Tongue (tissue), 2 donors: ENCODE measurements around the gene PTCH2. TPM values are rescaled to one million over a fixed set of nuclear protein-coding genes. Genes with fewer than 3 reads are reported as not detected.
"Not testable (repeated sequence)": the region's sequence is repeated elsewhere in the genome, so short reads cannot be mapped to it uniquely, and the experiment has no call there.

Source experiments
- DNase-seq: peaks from one replicate; pipeline ENCODE4 v3.0.0-alpha.2; 2015
- total RNA-seq: library from RNA; depleted of rRNA; stranded (reverse); fragments of >200 nt; gene quantifications from one replicate; pipeline ENCODE4 v1.2.3, GENCODE V29; 2014

Gene PTCH2
- total RNA-seq, 1 donor from 2014 or later = 4.9 TPM

DNA sequence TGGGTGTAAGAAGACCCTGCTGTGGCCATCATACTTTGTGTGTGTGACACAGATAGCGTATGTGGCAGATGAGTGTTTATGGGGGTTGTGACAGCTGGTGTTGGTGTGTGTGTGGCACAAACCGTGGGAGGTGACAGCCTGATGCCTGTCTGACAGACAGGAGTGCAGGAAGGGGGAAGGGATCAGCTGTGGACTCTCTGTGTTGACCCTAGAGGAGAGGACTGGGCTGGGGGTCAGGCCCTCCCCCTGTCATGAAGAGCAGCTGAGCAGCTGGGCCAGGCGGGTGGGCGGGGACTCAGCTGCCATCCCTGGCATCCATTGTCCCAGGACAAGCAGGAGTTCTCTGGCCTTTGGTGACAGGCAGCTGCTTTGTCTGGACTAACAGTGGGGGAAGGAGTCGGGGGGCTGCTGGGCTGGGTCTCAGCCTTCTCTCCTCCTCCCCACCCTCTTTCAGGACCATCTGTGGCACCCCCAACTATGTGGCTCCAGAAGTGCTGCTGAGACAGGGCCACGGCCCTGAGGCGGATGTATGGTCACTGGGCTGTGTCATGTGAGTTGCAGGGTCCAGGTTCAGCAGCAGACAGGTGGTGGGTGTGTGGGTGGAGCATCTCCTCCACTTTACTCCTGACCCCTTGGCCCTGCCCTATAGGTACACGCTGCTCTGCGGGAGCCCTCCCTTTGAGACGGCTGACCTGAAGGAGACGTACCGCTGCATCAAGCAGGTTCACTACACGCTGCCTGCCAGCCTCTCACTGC, 40.6 kb downstream of the PTCH2 start:
- DNase-seq = peak; percentile 78

DNA sequence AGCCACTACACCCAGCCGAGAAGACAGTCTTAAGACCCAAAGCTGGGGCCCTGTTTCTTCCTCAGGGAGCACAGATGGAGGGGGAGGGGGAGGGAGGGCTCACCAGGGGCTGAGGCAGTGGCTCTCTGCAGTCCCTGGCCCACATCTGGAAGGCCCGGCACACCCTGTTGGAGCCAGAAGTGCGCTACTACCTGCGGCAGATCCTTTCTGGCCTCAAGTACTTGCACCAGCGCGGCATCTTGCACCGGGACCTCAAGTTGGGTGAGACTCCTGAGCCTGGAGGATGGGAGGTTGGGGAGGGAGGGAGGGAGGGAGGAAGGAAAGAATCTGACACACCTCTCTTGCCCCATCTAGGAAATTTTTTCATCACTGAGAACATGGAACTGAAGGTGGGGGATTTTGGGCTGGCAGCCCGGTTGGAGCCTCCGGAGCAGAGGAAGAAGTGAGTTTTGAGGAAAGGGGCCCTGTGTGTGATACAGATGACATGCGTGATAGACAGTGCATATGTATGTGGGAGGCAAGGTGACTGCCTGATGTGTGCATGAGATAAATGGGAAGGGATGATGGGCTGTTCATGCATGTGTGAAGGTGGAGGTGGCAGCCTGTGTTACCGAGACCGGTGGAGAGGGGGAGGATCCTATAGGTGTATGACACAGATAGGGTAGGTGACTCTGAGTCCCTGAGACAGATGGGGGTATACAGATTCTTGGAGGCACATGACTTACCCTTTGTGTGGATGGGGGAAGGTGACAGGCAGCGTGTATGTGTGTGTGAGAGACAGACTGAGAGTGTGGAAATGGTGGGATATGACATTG, 41.4 kb downstream of the PTCH2 start:
- DNase-seq = no peak

DNA sequence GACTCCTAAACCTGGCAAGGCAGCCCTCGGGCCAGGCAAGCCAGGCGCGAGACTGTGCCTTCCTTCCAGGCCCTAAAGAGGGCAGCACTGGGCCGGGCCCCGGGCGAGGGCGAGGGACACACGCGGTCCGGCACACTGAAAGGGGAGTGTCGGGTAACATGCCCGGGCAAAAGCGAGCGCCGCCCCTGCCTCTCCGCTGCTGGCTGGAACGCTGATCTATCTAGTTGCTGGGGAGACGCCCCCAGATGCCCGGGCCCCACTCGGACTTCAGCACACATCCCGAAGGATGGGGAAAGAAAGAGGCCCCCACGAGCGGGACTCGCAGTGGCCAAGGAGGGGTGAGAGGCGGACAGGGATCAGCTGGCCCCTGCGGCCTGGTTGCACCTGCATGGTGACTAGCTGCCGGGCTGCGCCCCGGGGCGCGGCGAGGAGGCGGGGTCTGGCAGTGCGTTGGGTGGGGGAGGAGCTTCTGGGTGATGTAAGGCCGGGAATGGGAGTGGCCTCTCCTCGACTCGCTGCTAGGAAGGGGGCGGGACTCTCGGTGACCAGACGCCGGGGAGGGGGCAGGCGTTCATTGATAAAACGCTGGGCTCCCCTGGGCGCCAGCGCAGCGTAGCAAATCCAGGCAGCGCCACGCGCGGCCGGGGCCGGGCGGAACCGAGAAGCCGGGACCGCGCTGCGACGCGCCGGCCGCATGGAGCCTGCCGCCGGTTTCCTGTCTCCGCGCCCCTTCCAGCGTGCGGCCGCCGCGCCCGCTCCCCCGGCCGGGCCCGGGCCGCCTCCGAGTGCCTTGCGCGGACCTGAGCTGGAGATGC, 43.1 kb downstream of the PTCH2 start, which contains the start of gene PLK3:
PLK3 (plus strand) TSS at position 608 of the 815 bp plus-strand sequence; CDS start at position 695, 87 bp downstream.
- peak; percentile 99 for DNase-seq

DNA sequence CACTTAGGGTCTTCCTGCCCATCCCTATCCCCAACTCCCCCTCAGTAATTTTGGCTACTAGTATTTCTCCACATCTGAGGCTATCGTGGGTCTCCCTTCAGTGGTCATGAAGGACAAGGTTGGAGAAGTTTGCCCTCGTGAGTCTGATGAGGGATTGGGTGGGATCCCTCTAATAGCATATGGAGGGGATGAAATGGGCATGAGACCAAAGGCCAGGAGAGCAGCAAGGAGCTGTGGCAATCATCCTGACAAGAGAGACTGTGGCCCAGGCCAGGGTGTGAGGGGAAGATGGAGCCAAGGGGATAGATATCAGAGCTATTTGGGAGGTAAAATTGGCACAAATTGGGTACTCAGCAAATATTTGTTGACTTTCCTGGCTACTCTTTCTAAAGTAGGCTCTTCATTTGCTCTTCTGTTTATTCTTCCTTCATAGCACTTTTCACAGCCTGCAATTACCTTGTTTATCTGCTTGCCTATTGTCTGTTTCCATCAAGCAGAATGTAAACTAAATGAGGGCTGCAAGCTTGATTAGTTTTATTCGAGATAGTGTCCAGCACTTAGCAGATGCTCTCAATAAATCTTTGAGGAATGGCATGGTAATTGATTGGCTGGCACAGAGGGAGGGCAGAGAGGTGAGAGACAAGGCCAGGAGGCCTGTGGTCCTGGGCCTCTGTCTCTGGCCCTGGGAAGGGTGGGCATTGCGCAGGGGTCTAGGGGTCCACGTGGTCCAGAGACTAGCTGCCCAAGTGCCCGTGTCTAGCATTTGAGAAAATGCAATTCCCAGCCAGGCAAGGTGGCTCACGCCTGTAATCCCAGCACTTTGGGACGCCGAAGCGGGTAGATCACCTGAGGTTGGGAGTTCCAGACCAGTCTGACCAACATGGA, 44.3 kb downstream of the PTCH2 start:
- no peak for DNase-seq

DNA sequence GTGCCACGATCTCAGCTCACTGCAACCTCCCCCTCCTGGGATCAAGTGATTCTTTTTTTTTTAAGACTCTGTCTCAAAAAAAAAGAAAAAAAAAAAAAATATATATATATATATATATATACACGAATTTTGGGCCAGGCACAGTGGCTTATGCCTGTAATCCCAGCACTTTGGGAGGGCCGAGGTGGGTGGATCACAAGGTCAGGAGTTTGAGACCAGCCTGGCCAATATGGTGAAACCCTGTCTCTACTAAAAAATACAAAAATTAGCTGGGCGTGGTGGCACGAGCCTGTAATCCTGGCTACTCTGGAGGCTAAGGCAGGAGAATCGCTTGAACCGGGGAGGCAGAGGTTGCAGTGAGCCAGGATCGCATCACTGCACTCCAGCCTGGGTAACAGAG, 45.2 kb downstream of the PTCH2 start:
- not testable (repeated sequence) for DNase-seq

DNA sequence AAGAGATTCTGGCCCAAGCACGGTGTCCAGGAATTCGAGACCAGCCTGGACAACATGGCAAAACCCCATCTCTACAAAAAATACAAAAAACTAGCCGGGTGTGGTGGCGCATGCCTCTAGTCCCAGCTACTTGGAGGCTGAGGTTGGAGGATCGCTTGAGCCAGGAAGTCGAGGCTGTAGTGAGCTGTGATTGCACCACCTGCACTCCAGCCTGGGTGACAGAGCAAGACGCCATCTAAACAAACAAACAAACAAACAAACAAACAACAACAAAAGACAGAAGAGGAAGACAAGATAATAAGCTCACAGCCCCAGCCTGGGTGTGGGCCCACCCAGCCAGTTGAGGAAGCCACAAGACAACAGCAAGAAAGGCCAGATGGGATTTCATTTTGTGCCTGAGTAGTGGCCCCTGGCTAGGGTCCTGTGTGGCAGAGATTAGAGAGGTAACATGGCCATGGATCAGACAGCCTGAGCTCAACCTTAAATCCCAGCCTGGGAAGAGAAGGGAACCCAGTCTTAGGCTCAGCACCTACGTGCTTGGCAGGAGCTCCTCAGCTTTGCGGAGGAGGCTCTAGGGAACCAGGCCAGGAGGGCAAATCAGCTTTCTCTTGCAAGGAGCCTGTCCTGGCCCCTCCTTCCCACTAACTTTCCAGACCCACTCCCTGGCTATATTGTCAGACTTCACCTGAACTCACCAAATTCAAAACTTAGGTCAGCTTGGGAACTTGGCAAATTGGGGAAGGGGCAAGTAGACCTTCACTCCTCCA, 50.1 kb downstream of the PTCH2 start:
- no peak for DNase-seq

DNA sequence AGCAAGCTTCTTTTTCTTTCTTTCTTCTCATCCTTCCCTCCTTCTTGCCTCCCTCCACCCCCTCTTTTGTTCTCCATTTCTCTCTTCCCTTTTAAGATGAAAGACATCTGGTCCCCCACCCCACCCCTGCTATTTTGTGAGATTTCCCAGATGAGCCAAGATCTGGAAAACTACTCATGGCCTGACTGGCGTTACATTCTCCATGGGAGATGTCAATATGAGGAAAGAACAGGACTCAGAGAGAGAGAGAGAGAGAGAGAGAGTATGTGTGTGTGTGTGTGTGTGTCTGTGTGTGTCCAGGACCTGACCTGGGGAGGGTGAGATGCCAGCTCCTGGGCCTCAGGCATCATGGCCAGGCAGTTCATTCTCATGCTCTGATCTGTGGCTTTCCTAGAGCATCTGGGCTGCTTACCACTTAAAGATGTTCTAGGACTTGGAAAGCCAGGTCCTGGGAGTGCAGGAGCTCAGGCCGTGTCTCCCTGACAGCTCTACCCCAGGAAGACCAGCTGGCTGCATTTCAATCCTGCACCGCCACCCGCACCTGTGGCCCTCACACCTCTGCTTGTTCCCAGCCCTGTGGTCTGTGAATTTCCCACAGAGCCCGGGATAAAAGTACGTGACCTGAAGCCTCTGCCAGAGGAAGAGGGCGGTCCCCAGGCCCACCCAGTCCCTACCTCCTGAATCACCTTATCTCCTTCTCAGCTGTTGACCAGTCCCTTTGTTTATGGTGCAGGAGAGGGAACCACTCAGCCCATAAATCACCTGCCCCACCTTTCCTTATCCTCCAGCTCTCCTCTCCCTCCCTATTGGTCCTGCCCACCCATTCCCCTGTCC, 51.9 kb downstream of the PTCH2 start:
- DNase-seq = peak; percentile 55

DNA sequence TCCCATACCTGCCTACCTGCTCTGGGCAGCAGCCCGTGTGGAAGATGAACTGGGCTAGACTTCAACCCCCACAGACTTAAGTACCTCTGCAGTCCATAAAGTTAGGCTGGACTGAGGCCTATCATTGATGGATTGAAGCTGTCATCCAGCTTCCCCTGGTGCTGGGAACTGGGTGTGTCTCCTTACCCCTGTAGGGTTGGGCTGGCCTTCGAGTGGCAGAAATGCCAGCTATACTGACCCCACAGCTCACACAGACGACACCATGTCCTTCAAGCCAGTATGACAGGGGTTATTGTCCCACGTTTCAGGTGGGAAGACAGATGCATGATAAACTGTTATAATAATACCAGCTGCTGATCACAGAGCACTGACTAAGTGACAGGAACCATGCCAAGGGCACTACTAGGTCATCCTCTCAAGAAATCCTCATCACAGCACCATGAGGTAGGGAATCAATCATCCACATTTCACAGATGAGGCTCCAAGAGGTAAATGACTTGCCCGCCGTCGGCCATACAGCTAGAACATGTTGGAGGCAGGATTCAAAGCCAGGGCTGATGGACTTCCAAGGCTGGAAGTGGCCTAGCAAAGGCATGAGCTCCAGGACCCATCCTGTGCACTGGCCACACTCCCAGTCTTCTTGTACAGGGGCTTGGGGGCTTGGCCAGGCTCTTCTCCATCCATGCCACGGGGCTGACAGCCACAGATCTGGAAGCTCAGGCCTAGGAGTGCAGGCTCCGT, 54.8 kb downstream of the PTCH2 start, which contains the start of gene BEST4:
BEST4 (minus strand) TSS at position 51 of the 741 bp plus-strand sequence. CDS start 465 bp downstream, outside the sequence.
- DNase-seq = no peak

DNA sequence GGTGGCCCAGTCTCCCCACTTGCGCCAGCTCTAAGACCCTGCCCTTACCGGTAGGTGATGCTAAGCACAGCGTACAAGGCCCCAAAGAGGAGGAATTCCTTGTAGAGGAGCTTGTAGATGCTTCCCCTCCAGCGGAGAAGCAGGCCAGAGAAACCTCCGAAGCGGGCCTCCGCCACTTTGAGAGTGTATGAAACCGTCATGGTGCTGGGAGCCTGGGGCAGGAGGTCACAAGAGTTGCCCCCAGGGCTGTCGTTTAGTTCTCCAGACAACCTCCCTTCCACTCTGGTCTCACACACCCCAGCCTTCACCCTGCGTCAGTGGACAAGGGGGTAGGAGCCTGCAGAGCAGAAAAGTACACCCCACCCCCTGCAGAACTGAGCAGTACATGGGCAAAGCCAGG, 55.5 kb downstream of the PTCH2 start:
- DNase-seq = no peak

DNA sequence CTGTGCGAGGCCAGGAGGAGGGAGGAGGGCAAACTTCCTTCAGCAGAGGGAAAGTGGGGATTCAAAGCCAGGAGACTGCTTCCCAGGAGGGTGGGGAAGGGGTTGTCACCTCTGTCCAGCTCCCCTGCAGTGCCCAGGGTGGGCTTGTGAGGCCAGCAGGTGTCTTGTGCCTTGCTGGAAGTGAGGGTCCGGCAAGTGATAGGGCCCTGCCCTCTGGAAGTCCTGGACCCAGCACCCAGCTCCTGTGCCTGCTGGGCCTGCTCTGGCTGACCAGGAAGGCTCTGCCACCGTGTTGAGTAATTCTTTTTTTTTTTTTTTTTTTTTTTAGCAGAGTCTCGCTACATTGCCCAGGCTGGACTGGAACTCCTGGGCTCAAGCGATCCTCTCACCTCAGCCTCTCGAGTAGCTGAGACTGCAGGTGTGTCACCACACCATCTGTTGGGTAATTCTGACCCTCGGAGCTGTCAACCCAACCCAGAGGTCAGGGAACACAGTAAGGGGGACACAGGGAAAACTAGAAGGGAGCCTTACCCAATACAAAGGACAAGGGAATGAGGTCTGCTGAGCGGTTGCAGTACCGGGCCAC, 56.1 kb downstream of the PTCH2 start:
- no peak for DNase-seq

DNA sequence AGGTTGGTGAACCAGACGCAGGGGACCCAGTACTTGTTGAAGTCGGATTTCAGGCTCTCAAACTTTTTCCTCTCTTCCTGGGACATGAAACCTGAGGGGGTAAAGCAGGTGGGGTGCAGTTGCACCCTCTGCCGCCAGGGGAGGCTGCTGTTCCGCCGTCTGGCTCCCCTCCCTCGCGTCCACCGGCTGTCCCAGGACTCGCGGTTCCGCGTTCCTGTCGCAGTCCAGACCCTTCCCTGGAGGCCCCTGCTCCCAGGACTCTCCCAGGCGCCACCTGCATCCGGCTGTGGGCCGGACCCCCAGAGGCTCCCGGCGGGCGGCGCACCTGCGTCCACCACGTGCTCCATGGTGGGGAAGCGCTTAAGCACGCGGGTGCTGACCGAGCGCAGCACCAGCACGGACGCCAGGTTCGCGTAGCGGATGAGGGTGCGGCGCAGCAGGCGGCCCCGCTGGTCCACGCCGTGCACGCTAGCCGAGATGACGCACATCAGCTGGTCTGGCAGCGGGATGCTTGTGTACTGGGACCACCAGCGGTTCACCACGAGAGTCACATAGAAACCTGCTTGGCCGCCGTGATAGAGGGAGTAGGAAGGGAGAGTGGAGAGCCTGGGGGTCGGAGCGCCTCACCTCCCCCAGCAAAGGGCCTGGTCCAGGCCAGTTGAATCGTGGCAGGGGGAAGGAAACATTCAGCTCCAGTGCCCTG, 56.8 kb downstream of the PTCH2 start:
- DNase-seq = peak; percentile 81

DNA sequence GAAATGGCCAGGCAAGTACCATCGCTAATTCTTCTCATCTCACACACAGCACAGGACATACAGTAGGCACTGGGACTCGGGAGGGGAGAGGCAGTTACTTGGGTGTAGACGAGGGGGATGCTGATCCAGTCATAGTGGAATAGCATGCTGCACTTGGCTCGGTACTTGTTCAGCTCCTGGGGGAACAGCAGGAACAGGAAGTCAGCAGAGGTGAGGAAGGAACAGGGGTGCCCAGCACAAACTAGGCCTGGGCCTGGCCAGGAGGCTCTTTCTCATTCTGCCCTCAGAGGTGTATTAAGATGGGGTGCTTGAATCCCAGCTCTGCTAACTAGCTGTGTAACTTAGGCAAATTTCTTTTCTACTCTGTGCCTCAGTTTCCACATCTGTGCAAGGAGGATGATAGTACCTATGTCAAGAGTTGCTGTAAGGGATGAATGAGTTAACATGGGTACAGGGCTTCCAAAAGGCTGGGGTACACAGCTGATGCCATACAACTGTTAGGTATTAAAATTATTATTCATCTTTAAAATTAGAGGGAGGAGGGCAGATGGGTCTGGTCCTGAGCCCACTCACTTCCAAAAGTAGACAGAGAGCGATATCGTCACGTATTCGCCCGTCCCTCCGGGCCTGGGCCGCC, 57.4 kb downstream of the PTCH2 start:
- no peak for DNase-seq

DNA sequence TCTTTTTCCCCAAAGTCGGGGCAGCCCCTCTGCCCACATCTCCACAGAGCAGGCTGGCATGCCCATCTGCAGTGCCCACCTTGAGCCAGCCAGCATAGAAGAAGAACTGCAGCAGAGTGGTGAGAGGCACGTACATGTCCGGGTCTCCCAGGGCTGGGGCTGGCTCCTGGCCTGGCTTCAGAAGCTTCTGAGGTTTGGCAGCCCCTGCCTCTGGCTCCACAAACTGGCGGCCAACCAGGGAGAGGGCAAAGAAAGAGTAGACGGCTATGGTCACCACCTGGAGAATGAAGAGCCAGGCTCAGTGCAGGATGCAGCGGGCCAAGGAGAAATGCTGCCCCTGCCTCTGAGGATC, 58.0 kb downstream of the PTCH2 start:
- DNase-seq = no peak

DNA sequence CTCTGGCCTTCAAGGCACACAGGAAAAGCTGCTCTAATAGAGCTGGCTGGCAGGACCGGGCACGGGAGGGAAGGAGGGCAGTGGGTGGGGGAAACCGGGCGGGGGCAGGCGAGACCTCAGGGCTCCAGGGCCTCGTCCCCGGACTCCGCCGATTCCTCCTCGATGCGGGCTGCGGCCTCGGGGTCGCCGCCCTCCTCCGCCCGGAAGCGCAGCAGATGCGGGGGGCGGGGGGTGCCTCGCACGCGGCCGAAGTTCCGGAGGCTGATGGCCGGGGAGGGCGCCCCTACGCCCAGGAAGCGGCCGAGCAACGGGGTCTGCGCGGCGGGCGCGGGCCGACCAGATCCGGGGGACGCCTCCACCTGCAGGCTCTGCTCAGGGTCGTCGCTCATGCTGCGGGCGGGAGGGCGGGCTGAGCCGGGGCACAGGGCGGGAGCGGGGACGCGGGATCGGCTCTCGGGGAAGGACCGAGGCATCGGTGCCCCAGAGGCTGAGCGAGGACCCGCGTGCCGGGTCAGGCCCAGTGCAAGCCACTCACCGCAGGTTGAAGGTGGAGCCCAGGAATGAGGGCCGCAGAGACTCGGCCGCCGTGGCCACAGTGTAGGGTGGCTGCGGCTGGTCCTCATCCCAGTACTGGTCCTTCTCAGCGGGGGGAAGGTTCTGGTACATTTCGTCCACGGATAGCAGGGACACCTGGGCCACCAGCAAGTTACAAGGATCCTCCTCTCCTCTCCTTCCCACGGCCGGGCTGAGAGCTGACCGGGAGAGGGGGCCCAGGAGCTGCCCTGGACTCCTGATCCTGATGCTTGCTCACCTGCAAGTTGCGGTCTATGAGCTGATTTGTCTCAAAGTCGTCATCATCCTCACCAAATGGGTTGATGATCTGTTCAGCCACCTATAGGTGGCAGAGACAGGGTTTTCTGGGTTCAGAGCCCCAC, 58.7 kb downstream of the PTCH2 start:
- DNase-seq = peak; percentile 39

DNA sequence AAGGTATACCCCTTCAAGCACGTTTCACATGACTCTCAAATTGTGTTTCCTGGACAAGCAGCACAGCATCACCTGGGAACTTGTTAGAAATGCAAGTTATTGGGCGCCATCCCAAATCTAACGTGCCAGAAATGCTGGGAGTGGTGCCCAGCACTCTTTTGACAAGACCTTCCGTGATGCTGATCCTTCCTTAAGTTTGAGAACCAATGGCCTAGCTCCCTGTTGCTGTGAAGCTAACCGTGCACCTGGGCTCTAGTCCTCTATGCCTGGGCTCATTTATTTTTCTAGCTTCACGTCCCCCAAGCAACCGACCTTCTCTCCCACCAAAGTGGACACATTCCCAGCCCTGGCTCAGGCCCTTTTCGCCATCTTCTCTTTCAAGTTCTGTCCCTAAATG, 59.4 kb downstream of the PTCH2 start:
- peak; percentile 40 for DNase-seq

DNA sequence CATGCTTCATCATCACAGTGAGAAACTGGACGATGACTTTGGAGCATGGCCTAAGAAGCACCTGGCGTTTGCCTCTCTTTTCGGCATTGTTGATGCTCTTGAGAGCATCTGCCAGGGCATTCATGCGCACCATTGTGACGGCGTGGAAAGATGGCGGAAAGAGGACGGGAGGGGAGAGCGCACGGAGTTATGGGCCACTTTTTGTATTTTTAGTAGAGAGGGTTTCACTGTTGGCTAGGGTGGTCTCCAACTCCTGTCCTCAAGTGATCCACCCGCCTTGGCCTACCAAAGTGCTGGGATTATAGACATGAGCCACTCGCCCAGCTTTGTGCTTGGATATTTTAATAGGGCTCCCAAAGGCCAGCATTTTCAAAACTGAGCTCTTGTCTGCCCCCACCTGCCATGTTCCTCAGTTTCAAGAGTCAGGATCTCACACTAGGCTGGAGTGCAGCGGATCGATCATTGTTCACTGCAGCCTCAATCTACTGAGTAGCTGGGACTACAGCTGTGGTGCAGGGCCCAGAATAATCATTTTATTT, 62.4 kb downstream of the PTCH2 start:
- DNase-seq = no peak
